ENCODE data around the gene RRP15.

The RRP15 gene

GRCh38 chr1:218294546-218294945 lies 9.5 kb downstream of the RRP15 start:
- no peak overlapping the region for H3K4me3 ChIP-seq (ENCODE audit: low read length)
- no peak for TF ChIP-seq CTCF (conservative IDR thresholded peaks at IDR 0.05; ENCODE audit: low read depth, low read length)
- no peak for DNase-seq (ENCODE audit: low read depth)

- DNase-seq (ENCODE audit: low read depth), result no peak
- TF ChIP-seq CTCF (conservative IDR thresholded peaks at IDR 0.05; ENCODE audit: low read depth, low read length), result no peak
- no peak overlapping the region for H3K4me3 ChIP-seq (ENCODE audit: low read length)
Observed at GRCh38 chr1:218296162-218296561, 11.1 kb downstream of the RRP15 start.

- TF ChIP-seq CTCF (conservative IDR thresholded peaks at IDR 0.05; ENCODE audit: low read depth, low read length), result no peak
- no peak overlapping the region for H3K4me3 ChIP-seq (ENCODE audit: low read length)
- no peak for DNase-seq (ENCODE audit: low read depth)
Observed at GRCh38 chr1:218297461-218297860, 12.4 kb downstream of the RRP15 start.

- H3K4me3 ChIP-seq (ENCODE audit: low read length), result no peak overlapping the region
- DNase-seq (ENCODE audit: low read depth), result no peak
Observed at GRCh38 chr1:218297867-218298266, 12.8 kb downstream of the RRP15 start.

GRCh38 chr1:218298398-218298797 lies 13.3 kb downstream of the RRP15 start:
- no peak for TF ChIP-seq CTCF (conservative IDR thresholded peaks at IDR 0.05; ENCODE audit: low read depth, low read length)
- DNase-seq (ENCODE audit: low read depth), result no peak
- no peak overlapping the region for H3K4me3 ChIP-seq (ENCODE audit: low read length)

More at GRCh38 chr1:218297867-218298266, 12.8 kb downstream of the RRP15 start:
- TF ChIP-seq CTCF (conservative IDR thresholded peaks at IDR 0.05; ENCODE audit: low read depth, low read length), result no peak

GRCh38 chr1:218299416-218299815 lies 14.3 kb downstream of the RRP15 start:
- peak; percentile 64 for TF ChIP-seq CTCF (conservative IDR thresholded peaks at IDR 0.05; ENCODE audit: low read depth, low read length)
- H3K4me3 ChIP-seq (ENCODE audit: low read length), result no peak overlapping the region
- no peak for DNase-seq (ENCODE audit: low read depth)

GRCh38 chr1:218301217-218301616 lies 16.1 kb downstream of the RRP15 start:
- TF ChIP-seq CTCF (conservative IDR thresholded peaks at IDR 0.05; ENCODE audit: low read depth, low read length), result no peak
- no peak overlapping the region for H3K4me3 ChIP-seq (ENCODE audit: low read length)
- no peak for DNase-seq (ENCODE audit: low read depth)
